ENCODE measurements around the gene LRRC28. TPM values are rescaled to one million over a fixed set of nuclear protein-coding genes. Genes with fewer than 3 reads are reported as not detected.
A peak's percentile ranks its signal among the peaks of the same experiment; 100 is the strongest.

Gene LRRC28
- total RNA-seq, 3 donors from 2014 or later (not counting 1 experiment from before 2014, with no cell fraction given): 18.2 to 20.9 (median 18.7) TPM

DNA sequence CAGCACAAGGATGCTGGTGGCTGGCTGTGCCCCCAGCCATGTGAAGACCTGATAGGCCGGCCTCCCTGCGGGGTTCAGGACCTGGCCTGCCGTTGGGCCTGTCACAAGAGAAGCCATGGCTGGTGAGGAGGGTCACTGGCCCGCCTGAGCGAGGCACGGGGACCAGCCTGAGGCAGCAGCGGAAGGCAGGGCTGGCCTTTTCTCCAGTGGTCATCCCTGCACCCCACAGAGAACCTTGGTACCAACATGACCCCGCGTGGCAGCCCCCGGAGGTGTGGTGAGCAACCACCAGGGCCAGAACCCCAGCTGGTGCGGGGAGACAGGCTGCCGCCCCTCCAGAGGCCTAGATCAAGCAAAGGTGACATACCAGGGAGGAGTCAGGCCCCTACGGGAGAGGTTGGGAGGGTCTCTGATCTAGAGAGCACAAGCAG is 180.4 kb downstream of the LRRC28 start:
- no peak overlapping the region for H3K4me3 ChIP-seq (ENCODE audit: low read length)
- H3K36me3 ChIP-seq (ENCODE audit: control insufficient read depth, insufficient read depth, low read length): no peaks in the 10 kb centered on the region
- peaks cover 0 to 2% of the 10 kb centered on the region in 2 donors for H3K27me3 Mint-ChIP-seq (ENCODE audit: low read depth in 2 of 2)
- H3K4me3 Mint-ChIP-seq: no peak overlapping the region
- no peak overlapping the region for H3K27ac ChIP-seq (ENCODE audit: low read length)
- no peaks in the 10 kb centered on the region for H3K9me3 ChIP-seq (ENCODE audit: control insufficient read depth, insufficient read depth, low read length)
- ATAC-seq (no peak), DNase-seq (no peak)
- H3K4me1 ChIP-seq (ENCODE audit: control insufficient read depth, insufficient read depth, low read length): peaks cover 31% of the 10 kb centered on the region
- no peak for TF ChIP-seq CTCF (IDR thresholded peaks at IDR 0.05)
- 89% methylated on average over 13 of the region's 13 CpGs for whole genome bisulfite sequencing (ENCODE audit: insufficient coverage)
- H3K27me3 ChIP-seq (ENCODE audit: control insufficient read depth, insufficient read depth, low read length): no peaks in the 10 kb centered on the region
- no peaks in the 10 kb centered on the region for H3K36me3 Mint-ChIP-seq
- no peaks in the 10 kb centered on the region for H3K9me3 Mint-ChIP-seq
- intact Hi-C loops (cut with micrococcal nuclease): no loop called here
- H3K27ac Mint-ChIP-seq: no peak overlapping the region
- H3K4me1 Mint-ChIP-seq: no peaks in the 10 kb centered on the region

DNA sequence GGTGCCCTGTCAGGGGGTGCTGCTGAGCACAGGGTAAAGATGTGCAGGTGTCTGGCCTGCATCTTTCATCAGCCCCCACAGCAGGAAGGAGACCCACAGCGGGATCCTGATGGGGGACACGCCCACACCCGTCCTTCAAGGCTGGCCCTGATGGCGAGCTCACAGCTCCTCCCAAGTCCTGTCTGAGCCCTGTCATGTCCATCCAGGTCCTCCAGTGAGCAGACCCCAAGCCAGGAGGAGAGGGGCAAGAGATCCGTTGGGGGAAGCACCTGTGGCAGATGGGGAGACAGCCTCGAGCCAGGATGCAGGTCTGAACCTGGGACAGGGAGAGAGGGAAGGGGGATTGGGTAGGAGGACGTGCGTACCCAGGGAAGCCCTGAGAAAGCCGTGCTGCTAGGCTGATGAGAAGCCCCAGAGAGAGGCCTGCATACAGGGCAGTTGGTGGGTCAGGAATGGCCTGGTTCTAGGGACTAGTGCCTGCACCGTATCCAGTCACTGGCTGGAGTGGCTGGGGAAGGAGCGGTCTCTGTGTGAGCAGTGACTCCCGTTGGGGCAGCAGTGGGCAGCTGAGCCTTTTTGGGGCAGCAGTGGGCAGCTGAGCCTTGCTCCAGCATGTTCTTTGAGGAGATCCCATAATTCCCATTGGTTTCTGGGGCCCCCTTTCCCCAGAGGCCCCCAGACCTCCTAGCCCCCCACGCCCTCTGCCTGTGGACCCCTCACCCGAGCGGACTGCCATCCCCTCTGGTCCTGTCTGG is 181.2 kb downstream of the LRRC28 start:
- DNase-seq (no peak), ATAC-seq (no peak)
- no peaks in the 10 kb centered on the region for H3K9me3 ChIP-seq (ENCODE audit: control insufficient read depth, insufficient read depth, low read length)
- H3K4me1 Mint-ChIP-seq: no peaks in the 10 kb centered on the region
- no peak overlapping the region for H3K27ac Mint-ChIP-seq
- H3K9me3 Mint-ChIP-seq: no peaks in the 10 kb centered on the region
- H3K27me3 Mint-ChIP-seq (ENCODE audit: low read depth in 2 of 2): peaks cover 0 to 2% of the 10 kb centered on the region in 2 donors
- no peak overlapping the region for H3K4me3 ChIP-seq (ENCODE audit: low read length)
- H3K27me3 ChIP-seq (ENCODE audit: control insufficient read depth, insufficient read depth, low read length): no peaks in the 10 kb centered on the region
- no peaks in the 10 kb centered on the region for H3K36me3 Mint-ChIP-seq
- peaks cover 31% of the 10 kb centered on the region for H3K4me1 ChIP-seq (ENCODE audit: control insufficient read depth, insufficient read depth, low read length)
- 89% methylated on average over 15 of the region's 15 CpGs for WGBS (ENCODE audit: insufficient coverage)
- no peaks in the 10 kb centered on the region for H3K36me3 ChIP-seq (ENCODE audit: control insufficient read depth, insufficient read depth, low read length)
- no peak for TF ChIP-seq CTCF (IDR thresholded peaks at IDR 0.05)
- H3K4me3 Mint-ChIP-seq: no peak overlapping the region
- H3K27ac ChIP-seq (ENCODE audit: low read length): no peak overlapping the region
- intact Hi-C loops (cut with micrococcal nuclease): no loop called here

GRCh38 chr15:99433026-99433756 is 181.9 kb downstream of the LRRC28 start:
- no peaks in the 10 kb centered on the region for H3K36me3 Mint-ChIP-seq
- Histone ChIP-seq H3K27me3 (ENCODE audit: control insufficient read depth, insufficient read depth, low read length) (no peaks in the 10 kb centered on the region), H3K9me3 (ENCODE audit: control insufficient read depth, insufficient read depth, low read length) (no peaks in the 10 kb centered on the region), H3K36me3 (ENCODE audit: control insufficient read depth, insufficient read depth, low read length) (no peaks in the 10 kb centered on the region), H3K4me3 (ENCODE audit: low read length) (no peak overlapping the region), H3K27ac (ENCODE audit: low read length) (peak overlapping the region; percentile 27), H3K4me1 (ENCODE audit: control insufficient read depth, insufficient read depth, low read length) (peaks cover 31% of the 10 kb centered on the region)
- DNase-seq (peak in 1 of 2 donors; percentile 46), ATAC-seq (no peak)
- no peaks in the 10 kb centered on the region for H3K9me3 Mint-ChIP-seq
- intact Hi-C loops (cut with micrococcal nuclease): no loop called here
- TF ChIP-seq CTCF (IDR thresholded peaks at IDR 0.05): no peak
- WGBS (ENCODE audit: insufficient coverage): 50% methylated on average over 14 of the region's 14 CpGs
- no peak overlapping the region for H3K27ac Mint-ChIP-seq
- H3K4me3 Mint-ChIP-seq: no peak overlapping the region
- H3K27me3 Mint-ChIP-seq (ENCODE audit: low read depth in 2 of 2): peaks cover 0 to 2% of the 10 kb centered on the region in 2 donors
- no peaks in the 10 kb centered on the region for H3K4me1 Mint-ChIP-seq
